Activated CD4-positive, alpha-beta T cell treated with anti-CD3 and anti-CD28 coated beads for 1 hour (primary cell): ENCODE data around the gene UBTD1.
A peak's percentile ranks its signal among the peaks of the same experiment; 100 is the strongest.
"Not testable (repeated sequence)": the region's sequence is repeated elsewhere in the genome, so short reads cannot be mapped to it uniquely, and the experiment has no call there.

ENCODE experiments used
- DNase-seq: peaks from one replicate; pipeline ENCODE4 v3.0.0-alpha.2; 2020

Gene UBTD1, protein sequence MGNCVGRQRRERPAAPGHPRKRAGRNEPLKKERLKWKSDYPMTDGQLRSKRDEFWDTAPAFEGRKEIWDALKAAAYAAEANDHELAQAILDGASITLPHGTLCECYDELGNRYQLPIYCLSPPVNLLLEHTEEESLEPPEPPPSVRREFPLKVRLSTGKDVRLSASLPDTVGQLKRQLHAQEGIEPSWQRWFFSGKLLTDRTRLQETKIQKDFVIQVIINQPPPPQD

DNA sequence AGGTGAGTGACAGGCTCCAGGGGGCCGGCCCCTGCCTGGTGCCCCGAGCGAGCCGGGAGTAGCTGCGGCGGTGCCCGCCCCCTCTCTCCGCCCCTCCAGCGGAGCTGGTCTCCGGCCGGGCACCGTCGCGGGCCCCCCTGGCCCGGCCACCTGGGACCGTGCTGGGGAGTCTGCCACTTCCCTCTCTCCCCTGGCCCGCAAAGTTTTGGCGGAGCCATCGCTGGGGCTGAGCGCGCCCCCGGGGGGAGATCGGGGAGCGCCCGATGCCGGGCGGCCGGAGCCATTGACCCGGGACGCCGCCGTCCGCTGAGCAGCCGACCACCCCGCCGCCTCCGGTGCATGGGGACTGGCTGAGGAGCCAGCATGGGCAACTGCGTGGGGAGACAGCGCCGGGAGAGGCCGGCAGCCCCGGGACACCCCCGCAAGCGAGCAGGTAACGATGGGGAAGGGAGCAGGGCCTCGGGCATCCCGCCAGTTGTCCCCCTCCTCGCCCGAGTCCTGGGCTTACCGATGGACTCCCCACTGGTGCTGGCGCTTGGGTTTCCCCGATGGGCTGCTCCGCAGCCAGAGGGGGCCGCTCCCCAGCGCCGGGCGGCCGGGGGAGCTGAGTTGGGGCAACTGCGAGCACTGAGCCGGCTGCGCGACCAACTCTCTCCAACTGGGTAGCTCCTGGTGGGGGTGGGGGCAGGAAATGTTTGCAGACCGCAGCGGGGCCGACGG is at the start of gene UBTD1:
TSS of gene UBTD1 (plus strand) at position 84 of the 720 bp plus-strand sequence. CDS start at position 364, 280 bp downstream.
- DNase-seq, result peak; percentile 26

DNA sequence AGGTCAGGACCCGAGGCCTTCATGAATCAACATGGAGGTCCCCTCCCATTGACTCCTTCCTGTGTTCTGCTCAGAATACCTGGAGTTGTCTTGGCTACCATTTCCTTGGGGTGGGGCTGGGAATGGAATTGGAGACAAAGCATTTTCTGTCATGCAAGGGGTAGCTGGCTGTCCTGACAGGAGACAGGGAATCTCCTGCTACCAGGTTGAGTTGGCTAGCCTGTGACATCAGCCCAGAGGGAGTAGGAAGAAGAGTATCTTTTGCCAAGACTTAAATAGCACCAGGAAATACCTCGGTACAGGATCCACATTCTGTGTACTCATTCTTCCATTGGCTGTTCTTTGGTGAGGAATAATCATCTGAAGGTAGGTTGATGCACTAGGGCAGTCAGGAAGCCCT is 47.9 kb upstream of the UBTD1 start:
- no peak for DNase-seq

DNA sequence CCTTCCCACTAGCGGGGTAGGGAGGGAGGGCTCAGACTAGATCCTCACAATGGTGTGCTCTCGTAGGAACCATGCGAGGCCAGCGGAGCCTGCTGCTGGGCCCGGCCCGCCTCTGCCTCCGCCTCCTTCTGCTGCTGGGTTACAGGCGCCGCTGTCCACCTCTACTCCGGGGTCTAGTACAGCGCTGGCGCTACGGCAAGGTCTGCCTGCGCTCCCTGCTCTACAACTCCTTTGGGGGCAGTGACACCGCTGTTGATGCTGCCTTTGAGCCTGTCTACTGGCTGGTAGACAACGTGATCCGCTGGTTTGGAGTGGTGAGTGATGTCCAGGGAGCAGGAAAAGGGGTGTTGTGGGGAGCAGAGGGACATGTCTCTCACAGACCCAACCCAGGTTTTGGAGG is 47.1 kb upstream of the UBTD1 start:
- no peak for DNase-seq

DNA sequence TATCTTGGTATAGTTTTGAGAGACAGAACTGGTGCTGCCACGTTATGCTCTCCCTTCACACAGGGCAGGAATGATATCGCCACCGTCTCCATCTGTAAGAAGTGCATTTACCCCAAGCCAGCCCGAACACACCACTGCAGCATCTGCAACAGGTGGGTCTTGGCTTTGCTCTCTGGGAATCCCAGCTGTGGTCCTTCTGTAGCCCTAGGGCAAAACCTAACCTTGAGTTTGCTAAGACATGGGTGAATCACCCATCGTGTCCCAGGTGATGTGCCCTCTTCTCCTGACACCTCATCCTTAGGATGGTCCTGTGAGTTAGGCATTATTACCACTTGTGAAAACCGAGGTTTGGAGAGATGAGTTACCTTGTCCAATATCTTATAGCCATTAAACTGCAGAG is 46.4 kb upstream of the UBTD1 start:
- DNase-seq, result no peak

DNA sequence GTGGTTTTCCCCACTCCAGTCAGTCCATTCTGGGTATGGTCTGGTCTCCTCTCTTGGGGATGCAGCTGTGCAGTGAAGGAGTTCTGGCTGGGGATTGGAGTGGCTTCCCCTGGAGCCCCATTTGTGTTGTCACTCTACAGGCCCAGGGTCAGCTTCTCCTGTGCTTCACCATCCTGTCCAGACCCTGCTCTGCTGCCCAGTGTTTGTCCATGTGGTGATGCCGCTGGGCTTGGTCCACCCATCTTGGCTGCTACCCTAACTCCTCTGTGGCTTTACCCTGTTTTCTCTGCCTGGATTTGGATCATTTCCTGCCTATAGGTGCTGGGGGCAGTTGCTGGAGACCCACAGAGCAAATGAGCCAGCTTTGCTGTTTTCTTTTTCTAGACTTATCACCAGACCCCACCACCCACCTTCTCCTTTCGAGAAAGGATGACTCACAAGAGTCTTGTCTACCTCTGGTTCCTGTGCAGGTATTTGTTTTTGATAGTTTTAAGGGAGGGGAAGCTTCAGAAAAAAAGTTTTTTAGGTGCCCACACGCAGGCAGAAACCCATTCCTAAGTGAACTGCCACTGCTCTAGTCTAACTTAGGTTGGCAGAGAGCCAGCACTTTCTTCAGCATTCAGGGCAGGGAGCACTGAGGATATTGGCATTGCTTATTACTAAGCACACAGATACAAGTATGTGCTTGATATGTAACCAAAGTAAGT is 44.2 kb upstream of the UBTD1 start:
- DNase-seq, result no peak

DNA sequence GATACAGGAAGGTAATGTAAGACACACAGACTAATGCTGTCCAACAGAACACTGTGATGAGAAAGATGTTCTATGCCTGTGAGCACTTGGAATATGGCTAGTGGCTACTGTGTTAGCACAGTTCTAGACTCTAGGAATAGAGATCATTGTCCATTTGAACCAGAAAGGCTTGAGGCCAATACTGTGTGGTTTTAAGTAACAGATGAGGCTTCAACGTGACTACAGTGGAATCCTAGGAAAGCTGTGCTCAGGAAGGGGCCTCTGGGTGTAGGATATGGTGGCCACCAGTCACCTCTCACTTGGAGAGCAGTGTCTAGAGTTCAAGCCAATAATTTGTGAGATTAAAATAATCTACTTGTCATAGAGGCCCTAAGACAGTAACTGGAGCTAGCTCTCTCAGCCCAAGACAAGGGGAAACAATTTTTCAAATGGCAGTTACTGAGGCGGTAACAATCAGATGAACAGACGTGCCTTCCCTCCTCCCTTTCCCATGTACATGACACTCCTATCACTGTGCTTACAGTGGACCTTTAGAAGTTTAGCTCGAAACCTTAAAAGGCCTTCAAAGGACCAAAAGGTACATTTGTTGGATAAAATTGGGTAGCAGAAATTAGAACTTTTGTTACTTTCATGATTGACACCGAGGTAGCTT is 42.6 kb upstream of the UBTD1 start:
- no peak for DNase-seq

DNA sequence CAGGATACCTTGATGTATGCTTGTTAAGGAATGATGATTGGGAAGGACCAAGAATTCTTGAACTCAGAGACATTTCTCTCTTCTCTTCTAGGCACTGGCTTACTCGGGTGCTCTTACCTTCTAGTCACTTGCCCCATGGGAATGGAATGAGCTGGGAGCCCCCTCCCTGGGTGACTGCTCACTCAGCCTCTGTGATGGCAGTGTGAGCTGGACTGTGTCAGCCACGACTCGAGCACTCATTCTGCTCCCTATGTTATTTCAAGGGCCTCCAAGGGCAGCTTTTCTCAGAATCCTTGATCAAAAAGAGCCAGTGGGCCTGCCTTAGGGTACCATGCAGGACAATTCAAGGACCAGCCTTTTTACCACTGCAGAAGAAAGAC is 42.0 kb upstream of the UBTD1 start:
- no peak for DNase-seq

DNA sequence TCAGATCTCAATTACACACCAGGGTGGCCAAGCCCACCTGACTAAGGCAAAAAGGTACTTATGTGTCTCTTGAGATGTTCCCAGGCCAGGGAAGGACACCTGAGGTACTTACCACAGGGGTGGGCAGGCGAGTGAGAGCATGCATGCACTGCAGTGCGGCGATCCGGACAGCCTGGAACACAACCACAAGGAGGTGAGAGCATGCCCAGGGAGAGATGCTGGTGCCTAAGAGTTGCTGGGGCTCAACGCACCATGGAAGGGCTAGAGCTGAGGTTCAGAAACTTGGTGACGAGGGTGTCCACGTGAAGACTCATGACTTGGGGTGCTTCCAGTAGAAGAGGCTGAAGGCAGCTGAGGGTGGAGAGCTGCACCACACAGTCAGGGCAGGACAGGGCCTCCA is 39.6 kb upstream of the UBTD1 start:
- no peak for DNase-seq

DNA sequence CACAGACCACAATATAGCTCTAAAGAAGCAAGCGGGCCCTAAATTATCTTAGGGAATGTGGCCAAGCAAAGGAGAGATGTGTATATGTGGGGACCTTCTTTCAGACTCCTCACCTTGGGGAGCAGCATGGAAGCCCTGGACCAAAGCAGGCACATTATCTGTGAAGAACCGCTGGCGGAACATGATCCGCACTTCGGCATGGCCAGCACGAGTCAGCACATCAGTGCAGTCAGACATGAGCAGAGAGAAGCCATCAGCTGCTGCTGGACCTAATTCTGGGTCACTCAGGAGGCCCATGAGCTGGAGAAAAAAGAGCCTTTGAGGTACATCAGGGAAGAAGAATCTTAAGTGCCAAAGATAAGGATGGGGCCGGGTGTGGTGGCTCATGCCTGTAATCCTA is 38.8 kb upstream of the UBTD1 start:
- no peak for DNase-seq

DNA sequence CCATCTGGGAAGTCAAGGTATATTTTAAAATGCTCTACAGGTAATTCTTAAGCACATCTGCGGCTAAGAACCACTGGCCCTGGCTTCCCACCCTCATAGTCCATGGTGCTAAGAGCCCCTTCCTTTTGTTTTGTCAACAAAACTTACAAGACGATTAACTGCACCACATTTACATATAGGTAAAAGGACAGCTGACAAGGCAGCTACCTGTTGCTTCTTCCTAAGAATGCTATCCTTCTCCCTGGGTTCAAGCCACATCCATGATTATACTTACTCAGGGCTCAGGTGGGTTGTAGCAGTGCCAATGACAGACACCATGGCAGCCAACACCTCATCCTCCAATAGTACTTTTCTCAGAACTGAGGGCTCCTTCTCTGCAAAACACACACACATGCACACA is 36.4 kb upstream of the UBTD1 start:
- DNase-seq, result no peak

DNA sequence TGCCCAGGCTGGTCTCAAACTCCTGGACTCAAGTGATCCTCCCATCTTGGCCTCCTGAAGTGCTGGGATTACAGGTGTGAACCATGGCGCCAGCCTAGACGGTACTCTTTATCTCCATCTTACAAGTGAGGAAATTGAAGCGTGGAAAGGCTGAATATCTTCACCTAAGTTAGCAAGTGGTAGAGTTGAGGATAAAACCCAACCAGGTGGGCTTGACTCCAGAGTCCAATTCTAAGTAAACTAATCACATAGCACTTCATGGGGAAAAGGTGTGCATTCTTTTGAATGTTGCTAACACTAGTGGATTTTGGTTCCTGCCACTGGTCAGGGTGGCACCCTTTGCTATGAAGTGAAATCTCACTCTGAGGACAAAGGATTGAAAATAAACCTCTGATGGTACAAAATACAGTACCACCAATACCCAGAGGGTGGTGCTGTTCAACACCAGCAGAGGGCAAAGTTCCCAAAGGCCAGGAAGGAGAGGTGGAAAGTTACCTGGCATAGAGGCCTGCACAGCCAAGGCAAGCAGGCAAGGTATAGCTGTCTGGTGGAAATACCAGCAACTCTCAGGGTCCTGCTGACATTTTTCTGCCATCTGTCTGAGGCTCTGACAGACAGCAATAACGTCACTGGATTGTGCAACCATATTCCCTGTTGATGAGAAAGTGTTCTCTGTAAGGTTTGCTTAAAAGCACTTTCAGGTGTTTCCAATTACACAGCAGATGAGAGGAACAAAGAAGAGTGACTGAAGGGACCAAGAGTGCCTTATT is 35.2 kb upstream of the UBTD1 start:
- DNase-seq, result no peak

DNA sequence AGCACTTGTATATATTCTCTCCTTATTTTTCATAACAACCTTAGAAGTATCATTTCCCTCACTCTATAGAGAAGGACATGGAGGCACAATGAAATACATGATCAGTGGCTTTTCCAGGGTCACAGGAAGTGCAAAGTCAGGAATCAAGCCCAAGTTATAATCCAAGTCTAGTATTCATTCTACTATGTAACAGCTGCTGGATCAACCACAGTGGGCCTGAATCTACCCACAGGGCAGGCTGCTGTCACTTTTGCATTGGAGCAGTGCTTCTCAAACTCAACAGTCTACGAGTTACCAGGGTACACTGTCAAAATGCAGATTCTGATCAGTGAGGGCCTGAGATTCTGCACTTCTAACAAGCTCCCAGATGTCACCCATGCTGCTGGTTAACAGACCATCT is 34.5 kb upstream of the UBTD1 start:
- no peak for DNase-seq

DNA sequence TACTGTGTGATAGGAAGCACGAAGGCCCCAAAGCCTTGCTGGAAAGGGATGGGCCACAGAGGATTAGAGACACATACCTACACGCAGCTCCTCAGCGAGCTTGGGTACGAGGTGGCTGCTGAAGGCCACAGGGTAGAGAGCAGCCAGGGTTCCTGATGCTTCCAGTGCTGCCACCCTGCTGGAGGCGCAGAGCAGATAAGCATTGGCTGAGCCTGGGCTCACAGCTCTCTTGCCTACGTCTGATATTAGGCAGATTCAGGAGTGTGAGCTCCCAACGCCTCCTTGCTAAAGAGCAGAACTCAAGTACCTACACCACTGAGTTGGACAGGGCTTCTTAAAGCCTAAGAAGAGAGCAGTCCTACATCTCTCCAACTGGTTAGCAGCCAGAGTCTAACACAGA is 32.7 kb upstream of the UBTD1 start:
- no peak for DNase-seq

DNA sequence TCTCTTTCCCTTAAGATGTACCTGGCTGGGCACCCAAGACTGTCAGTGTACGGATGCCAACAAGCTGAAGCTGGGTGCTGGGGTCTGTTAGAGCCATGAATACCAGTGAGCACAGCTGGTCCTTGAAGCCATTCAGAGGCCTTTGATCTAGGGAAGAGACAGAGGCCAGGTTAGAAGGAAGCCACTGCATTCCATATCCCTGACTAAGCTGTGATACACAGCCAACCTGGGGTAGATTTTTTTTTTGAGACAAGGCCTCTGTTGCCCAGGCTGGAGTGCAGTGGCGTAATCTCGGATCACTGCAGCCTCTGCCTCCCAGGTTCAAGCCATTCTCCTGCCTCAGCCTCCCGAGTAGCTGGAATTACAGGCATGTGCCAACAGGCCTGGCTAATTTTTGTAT is 32.0 kb upstream of the UBTD1 start:
- no peak for DNase-seq

DNA sequence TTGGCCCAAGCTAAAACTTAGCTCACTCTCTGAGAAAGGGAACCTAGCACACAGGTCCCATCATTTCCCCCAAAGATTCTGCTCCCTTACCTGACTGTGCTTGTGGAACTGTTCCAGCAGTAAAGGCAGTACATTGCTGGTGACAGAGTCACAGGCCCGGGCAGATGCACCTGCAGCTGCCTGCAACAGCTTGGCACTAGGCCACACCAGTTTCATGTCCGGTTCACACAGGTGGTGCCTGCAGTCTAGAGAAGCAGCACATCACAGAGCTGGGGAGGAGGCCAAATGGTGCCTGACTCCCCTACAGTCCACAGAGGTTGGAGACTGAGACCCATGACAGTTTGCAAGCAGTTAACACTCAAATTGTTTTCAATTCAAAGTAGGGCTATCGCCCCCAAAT is 30.6 kb upstream of the UBTD1 start:
- no peak for DNase-seq

DNA sequence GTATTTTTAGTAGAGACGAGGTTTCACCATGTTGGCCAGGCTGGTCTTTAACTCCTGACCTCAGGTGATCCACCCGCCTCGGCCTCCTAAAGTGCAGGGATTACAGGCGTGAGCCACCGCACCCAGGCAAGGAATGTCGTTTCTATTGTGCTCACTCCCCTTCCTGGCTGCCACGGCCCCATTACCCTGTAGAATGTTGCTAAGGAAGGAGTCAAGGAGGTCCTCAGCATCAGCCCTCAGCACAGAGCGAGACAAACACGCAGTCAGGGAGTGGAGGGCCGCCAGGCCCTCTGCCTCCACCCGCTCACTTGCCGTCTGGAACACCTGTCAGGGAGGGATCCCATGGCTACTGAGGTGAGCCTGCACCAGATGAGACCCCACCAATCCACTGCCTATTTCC is 29.9 kb upstream of the UBTD1 start:
- DNase-seq, result not testable (repeated sequence)

DNA sequence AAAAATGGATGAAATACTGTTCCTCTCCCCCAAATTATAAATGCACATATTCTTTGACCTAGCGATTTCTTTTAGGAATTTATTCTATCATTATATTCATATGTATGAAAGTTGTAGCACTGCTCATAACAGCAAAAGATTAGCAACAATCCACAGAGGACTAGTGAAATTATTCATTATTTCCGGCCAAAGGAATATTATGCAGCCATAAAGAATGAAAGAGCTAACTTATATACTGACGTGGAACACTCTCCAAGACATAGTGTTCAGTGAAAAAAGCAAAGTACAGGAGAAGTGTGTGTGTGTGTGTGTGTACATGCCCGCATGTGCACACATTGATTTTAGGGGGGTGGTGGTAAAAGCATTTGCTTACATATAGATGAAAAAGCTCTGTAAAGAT is 23.8 kb upstream of the UBTD1 start:
- DNase-seq, result no peak

DNA sequence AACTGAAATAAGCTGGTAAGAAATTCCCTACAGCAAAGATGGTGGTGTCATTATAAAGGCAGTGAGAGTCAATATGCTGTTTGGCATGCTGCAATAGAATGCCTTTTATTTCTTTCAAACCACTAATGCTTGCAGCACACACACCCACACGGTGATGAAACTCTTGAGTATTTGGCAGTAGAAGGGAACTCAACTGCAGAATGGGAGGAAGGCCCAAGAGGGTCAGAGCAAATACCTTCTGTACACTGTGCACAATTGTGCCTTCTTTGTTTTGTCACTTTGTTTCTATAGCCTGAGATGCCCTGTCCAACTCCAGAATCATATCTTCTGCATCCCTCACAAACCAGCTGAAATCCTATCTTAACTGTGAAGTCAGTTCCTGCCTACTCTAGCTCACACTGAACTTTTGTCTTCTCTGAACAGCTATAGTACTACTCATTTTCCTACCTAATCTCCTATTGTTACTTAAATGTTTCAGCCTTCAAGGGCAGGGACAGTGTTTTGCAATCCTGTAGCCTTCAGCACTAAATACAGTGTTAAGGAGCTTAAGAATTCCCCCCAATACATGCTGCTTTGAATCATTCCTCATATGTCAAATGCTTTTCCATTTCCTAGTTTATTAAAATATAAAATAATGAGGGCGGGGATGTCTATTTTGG is 22.7 kb upstream of the UBTD1 start:
- no peak for DNase-seq

DNA sequence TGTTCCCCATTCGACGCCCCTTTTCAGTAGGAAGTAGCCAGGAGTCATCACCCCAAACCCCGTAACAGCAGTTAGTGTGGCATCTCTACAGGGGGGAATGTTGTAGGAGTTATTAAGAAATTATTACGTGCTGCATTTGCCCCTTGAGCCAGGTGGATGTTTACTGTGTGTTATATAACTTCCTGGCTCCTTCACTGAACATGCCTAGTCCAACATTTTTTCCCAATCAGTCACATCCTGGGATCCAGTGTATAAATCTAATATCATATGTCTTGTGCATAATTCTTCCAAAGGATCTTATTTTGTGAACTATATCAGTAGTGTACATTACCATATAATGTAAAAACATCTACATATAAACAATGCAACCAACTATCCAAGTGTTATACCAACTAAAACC is 19.3 kb upstream of the UBTD1 start:
- not testable (repeated sequence) for DNase-seq

DNA sequence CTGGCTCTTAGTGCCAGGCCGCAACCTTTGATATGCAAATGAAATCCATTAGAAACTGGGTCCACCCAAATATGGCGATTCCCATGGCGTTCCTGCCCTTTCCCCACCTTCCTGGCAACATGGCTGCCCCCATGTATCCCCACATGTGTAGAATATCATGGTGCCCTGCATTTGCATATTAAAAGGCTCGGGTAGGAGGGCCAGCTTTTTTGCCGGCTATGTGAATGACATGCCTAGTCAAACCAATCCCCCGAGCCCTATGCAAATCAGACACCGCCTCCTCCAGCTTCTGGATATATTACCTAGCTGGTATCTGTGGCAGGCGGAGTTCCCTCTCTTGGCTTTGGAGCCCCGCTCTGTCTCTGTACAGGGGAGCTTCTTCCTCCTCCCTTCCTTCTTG is 18.8 kb upstream of the UBTD1 start:
- DNase-seq, result no peak

DNA sequence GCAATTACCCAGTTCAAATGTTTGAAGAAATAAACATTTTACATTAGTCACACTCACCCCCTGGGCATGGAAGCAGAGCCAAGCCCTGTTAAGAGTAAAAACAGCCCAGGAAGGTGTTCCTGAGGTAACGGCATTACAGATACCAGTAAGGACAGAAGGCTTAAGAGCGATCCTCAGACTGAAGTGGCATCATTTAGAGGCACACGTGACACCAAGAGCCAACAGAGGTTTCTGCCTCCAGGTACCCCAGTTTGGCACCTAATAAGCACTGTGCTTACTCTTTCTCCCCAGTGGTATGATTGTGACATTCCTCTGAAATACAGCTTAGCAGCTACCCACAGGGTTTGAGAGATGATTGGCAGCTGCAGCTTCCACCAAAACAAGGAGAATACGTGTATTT is 17.7 kb upstream of the UBTD1 start:
- no peak for DNase-seq

DNA sequence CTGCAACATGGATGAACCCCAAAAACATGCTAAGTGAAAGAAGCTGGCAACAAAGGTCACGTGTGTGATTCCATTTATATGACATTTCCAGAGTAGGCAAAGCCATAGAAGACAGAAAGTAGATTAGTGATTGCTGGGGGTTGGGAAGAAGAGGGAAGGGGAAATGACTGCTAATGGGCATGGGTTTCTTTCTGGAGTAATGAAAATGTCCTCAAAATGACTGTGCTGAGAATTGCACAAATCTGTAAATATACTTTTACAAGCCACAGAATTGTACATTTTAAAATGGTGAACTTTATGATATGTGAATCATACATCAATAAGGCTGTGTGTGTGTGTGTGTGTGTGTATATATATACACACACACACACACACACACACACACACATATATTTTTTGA is 16.3 kb upstream of the UBTD1 start:
- no peak for DNase-seq

DNA sequence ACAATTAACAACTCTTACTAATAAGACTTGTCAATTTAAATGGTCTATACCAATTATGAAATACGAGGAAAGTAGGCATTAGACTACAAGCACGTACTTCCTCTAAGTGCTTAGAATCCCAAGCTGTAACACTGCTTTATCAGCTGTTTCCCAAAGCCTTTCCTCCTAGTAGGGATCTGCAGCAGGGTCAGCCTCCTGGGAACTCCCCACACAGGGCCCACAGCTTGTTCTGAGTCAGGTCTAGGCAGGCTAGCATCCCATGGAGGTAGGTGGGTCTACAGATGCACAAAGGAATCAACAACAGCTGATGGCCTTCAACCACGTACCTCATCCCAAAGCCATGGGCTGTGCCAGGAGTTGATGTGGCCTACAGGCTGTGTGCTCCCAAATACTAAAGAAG is 15.2 kb upstream of the UBTD1 start:
- no peak for DNase-seq
